ENCODE measurements around the gene ABCA2.

GRCh38 chr9:137054932-137055384, 26.9 kb upstream of the ABCA2 start:
- TF ChIP-seq CTCF (conservative IDR thresholded peaks at IDR 0.05) (no peak), ZFX (IDR thresholded peaks at IDR 0.05) (no peak)

Data from C4-2B (cell line).